Endometrial microvascular endothelial cells (primary cell): ENCODE data around the gene THRSP. TPM values are rescaled to one million over a fixed set of nuclear protein-coding genes. Genes with fewer than 3 reads are reported as not detected.
"Not testable (repeated sequence)": the region's sequence is repeated elsewhere in the genome, so short reads cannot be mapped to it uniquely, and the experiment has no call there.

Experiments
- in situ Hi-C: cut with HindIII; loops from 2 replicates; pipeline ENCODE4 v1.10.0; 2017; ENCODE audit warnings: low sequenced_read_pairs, low pct_unique_long_range_greater_than_20kb; ENCODE audit errors: inconsistent ontology term
- total RNA-seq: library from RNA; depleted of rRNA; stranded (reverse); fragments of >200 nt; gene quantifications from one replicate; pipeline ENCODE4 v1.2.3, GENCODE V29; 2015; ENCODE audit errors: inconsistent ontology term

Gene THRSP
- total RNA-seq, 1 donor from 2014 or later: not detected

DNA sequence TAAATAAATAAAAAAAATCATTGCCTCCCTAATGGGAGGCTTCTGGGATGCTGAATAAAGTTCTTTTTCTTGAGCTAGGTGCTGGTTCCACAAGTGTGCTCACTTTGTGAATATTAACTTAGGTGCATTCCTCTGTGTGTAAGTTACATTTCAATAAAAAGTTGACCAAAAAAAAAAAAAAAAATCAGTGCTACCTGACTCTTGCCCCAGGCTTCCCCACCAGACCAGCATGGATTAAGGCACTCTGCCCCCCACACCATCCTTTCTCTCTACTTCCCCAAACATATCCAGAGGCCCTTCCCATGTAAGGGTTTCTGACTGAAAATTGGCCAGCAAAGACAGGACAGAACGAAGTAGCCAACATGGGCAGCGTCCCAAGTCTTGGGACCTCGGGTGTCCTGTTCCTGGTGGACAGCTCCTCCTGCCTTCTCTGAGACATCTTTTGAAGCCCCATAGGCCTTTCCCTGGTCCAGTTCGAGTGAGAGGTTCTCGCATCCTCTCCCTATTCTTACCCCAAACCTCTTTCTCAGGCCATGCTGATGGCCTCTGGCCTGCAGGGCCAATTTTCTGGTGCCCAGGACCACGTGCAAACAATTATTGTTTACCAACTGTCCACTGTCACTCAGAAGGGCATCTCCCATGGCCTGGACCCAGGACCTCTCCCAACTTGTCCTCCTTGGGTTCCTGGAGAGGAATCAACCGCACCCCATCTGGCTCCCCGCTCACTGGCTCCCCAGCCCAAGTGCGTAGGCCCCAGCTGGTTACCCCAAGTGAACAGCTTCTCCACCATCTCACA, 25.6 kb upstream of the THRSP start:
- in situ Hi-C loops: no loop called here

DNA sequence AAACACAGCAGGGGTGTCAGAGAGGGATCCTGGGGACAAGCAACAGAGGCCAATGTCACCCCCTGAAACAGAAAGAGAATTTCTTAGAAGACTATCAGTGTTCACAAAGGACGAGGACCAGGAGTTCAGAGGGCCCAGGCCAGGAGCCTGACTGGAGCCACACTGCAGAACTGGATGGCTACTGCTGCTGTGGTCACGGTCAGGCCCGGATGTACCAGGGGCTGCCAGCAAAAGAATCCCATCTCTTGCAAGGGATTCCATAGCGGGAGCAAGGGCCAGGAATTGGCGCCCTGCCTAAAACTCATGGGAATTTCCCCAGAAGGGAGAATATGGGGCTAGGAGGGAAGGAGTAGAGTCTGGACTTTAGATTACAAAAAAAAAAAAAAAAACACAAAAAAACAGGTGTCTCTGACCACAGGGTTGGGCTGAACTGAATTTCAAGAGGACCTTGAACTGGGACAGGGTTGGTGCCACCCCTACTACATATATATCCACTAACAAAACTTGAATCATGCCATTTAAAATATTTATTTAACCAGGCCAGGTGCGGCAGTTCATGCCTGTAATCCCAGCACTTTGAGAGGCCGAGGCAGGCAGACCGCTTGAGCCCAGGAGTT, 24.9 kb upstream of the THRSP start:
- in situ Hi-C loops: no loop called here

DNA sequence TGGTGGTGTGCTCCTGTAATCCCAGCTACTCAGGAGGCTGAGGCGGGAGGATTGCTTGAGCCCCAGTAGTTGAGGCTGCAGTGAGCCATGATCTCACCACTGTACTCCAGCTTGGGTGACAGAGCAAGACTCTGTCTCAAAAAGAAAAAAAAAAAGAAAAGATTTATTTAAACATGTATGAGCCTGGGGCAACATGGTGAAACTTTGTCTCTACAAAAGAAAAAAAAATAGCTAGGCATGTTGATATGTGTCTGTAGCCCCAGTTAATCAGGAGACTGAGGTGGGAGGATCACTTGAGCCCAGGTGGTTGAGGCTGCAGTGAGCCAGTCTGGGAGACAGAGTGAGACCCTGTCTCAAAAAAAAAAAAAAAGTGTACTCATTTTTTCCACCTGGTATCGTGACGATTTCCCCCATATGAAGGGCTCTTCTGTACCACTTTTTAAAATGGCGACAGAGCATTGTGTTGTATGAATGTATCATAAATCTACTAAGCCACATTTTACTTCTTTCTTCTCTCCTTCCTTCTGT, 24.2 kb upstream of the THRSP start:
- in situ Hi-C loops: no loop called here

DNA sequence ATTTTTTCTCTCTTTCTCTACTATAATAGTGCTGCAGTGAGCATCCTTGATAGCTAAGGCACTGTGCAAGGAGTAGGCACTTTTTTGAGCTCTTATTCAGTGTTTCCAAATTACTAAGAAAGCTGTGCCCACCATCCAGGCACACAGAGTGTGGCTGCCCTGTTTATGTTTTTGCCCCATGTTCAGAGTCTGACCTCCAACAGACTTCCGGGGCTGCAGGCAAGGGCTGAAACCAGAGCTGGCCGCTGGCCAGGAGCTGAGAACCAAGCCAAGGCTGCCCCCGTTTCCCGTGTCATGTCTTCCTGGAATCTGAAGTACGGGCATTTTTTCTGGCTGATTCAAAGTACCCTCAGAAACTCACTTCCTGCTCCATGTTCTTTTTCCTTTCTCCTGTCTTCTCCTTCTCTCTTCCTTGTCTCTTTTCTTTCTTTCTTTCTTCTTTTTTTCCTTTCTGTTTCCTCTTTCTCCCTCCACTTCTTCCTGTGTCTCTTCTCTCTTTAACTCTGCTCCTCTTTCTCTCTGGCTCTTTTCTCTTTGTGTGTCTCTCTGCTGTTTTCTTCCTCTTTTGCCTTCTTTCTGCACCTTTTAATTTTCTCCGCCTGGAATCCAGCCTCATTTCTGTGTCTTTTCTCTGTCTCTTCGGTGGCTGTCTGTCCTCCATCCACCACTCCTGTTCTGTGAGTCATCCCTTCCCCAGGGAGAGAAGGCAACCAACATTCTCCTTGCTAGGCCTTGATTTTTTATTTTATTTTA, 23.6 kb upstream of the THRSP start:
- in situ Hi-C loops: no loop called here

DNA sequence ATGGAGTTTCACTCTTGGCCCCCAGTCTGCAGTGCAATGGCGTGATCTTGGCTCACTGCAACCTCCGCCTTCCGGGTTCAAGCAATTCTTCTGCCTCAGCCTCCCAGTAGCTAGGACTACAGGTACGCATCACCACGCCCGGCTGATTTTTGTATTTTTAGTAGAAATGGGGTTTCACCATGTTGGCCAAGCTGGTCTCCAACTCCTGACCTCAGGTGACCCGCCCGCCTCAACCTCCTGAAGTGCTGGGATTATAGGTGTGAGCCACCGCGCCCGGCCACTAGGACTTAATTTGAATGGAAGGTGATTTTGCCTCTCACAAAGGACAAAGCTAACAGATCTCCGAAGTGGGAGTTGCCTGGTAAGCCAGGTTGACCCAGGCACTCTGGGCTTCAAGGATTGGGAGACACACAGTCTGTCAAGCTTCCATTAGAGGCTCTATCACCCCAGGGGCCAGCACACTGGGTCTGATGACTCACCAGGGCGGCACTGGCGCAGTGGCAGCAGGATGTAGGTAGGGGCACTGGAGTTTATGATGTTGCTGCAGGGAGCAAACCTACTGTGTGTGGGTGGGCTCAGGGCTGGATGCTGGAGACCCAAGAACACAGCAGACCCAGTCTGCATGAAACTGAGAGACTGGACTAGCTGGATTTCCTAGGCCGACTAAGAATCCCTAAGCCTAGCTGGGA, 22.8 kb upstream of the THRSP start:
- in situ Hi-C loops: no loop called here

DNA sequence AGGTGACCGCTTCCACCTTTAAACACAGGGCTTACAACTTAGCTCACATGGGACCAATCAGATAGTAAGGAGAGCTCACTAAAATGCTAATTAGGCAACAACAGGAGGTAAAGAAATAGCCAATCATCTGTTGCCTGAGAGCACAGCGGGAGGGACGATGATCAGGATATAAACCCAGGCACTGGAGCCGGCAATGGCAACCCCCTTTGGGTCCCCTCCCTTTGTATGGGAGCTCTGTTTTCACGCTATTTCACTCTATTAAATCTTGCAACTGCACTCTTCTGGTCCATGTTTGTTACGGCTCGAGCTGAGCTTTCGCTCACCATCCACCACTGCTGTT, 22.3 kb upstream of the THRSP start:
- in situ Hi-C loops: not testable (repeated sequence)

DNA sequence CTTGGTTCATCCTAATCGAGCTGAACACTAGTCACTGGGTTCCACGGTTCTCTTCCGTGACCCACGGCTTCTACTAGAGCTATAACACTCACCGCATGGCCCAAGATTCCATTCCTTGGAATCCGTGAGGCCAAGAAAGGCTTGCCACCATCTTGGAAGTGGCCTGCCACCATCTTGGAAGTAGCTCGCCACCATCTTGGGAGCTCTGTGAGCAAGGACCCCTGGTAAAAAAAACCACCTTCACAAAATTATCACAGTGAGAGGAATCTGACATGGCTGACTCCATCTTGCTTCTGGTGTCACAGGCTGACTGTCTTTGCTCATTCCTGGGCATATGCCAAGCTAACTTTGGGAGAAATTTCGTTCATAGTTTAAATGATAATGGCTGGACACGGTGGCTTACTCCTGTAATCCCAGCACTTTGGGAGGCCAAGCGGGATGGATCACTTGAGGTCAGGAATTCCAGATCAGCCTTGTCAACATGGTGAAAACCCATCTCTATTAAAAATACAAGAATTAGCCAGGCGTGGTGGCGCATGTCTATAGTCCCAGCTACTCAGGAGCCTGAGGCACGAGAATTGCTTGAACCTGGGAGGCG, 21.7 kb upstream of the THRSP start:
- in situ Hi-C loops: no loop called here

DNA sequence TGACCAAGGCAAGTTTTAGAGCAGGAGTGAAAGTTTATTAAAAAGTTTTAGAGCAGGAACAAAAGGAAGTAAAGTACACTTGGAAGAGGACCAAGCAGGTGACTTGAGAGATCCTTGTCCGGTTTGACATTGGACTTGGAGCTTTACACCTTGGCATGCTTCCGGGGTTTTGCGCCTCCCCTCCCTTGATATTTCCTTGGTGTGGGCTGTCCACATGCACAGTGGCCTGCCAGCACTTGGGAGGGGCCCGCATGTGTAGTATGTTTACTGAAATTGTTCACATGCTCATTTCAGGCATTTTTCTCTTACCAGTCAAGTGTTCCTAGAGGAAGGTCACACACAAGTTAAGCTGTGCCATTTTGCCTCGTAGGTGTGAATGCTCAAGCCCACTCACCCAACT, 19.0 kb upstream of the THRSP start:
- in situ Hi-C loops: no loop called here

DNA sequence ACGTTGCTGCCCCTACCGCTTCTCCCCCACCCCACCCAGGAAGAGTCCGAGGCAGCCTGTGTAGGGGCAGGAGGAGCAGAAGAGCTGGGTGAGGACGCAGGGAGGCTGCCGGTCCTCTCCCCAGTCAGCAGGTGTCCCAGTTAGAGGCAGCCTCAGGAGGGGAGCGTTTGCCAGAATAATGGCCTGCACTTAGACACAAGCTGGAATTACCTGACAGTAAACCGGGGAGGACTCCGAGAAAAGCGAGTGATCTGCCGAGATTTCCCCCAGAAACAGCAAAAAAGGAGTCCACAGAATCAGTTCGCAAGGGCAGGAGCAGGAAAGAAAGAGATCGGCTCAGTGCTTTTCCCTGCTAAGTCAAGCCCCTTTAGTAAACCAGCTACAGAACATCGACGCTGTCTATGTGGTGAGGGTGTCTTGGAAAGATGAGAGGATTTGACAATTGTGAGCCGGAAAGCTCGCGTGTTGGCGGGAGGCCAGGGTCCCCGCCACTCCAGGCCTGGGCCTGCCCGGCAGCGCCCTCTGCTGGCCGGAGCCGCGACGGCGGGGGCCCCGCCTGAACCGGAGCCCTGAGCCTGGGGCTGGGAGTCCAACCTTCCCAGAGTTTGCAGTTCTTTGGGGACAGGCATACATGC, 17.7 kb upstream of the THRSP start:
- in situ Hi-C loops: no loop called here

DNA sequence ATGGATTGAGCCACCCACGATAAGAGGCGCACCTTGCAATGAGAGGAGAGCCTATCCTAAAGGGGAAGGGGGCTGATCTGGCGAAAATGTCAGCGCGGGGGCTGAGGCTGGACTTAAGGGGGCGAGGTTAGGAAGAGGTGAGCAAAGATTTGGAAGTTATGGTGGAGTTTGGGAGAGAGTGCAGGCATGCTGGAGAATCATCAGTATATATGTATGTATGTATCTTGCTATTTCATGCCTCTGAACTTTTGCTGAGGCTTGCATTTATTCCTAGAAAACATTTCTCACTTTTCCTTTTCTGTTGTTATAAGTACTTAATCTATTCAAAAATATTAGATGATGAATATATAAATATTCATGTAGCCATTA, 17.2 kb upstream of the THRSP start:
- in situ Hi-C loops: no loop called here

DNA sequence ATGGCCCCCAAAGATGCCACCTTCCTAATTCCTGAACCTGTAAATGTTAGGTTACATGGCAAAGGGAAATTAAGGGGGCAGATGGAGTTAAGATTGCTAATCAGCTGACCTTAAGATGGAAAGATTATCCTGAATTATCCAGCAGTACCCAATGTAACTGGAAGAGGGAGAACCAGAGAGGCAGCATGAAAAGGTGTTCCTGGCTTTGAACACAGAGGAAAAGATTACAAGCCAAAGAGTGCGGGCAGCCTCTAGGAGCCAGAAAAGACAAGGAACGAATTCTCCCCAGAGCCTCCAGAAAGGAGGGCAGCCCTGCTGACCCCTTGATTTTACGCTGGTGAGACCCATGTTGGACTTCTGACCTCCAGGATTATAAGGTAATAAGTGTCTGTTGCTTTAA, 15.1 kb upstream of the THRSP start:
- in situ Hi-C loops: no loop called here

DNA sequence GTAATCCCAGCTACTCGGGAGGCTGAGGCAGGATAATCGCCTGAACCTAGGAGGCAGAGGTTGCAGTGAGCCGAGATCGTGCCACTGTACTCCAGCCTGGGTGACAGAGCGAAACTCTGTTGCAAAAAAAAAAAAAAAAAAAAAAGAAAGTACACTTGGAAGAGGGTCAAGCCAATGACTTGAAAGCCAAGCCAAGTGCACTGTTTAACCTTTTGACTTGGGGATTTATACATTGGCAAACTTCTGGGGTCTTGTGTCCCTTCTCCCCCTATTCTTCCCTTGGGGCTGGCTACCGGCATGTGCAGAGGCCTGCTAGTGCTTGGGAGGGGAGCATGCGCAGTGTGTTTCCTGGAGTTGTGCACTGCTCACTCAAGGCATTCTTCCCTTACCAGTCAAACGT, 14.3 kb upstream of the THRSP start:
- in situ Hi-C loops: no loop called here

DNA sequence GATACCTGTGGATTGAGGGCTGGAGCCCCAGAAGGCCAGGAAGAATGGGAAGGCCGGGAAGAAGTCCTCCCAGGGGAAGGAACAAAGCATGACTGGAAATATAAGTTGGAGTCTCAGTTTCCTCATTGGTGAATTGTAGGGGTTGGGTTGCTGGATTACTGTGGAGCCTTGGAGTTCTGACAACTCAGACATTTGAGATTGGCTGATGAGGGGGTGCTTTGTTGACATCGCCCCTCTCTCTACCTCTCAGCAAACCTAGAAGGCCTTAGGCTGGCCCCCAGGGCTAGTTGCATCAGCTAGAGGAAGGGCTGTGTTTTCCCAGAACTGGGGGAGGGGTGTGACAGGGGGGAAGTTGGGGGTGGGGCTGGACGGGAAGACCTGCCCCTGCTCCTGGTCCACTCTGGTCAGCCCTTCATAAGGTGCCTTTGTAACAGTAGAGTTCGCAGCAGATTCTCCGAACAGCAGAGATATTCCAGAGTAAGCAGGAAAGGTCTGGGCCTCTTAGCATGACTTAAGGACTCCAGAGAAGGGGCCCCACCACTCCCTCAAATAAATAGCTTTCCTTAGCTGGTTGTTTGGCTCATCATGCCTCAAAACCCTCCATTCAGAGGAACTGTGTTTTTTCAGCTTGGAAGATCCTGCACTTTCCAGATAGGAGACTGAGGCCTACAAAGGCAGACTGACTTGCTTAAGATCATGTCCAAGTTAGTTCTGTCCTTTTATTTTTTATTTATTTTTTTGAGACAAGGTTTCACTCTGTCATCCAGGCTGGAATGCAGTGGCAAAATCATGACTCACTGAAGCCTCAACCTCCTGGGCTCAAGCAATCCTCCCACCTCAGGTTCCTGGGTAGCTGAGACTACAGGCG, 12.5 kb upstream of the THRSP start:
- in situ Hi-C loops: no loop called here

DNA sequence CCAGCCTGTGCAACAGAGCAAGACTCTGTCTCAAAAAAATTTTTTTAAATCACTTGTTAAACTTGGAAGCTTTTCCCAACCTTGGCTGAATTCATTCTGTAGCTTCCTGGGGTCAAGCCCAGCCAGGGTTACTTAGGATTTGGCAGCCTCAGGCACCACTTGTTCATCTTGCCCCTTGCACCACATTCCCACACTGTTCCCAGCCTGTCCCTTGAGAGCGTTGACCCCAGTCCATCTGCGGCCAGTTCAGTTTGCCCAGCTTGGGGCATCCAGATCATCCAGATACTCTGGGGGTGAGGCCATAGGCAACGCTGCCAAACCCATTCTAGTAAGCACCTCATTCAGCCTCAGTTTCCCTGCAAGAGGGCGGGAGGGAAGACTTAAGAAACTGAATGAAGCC, 8.7 kb upstream of the THRSP start:
- in situ Hi-C loops: no loop called here

DNA sequence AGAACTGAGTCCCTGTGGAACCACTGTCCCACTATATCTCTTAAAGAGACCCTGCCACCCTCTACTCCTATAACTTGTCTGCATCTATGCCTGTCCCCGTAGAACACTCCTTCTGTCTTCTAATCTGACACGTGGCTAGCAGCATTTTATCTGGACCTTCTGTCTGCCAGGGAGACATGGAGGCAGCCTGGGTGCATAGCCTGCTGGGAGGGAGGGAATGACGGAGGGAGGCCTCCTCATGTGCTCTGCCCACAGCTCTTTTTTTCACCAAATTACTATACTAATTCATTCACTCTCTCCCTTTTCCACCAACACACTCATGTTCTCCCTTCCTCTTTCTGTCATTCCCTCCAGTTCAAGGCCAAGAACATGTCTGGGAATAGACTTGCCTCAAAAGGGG, 7.6 kb upstream of the THRSP start:
- in situ Hi-C loops: no loop called here

DNA sequence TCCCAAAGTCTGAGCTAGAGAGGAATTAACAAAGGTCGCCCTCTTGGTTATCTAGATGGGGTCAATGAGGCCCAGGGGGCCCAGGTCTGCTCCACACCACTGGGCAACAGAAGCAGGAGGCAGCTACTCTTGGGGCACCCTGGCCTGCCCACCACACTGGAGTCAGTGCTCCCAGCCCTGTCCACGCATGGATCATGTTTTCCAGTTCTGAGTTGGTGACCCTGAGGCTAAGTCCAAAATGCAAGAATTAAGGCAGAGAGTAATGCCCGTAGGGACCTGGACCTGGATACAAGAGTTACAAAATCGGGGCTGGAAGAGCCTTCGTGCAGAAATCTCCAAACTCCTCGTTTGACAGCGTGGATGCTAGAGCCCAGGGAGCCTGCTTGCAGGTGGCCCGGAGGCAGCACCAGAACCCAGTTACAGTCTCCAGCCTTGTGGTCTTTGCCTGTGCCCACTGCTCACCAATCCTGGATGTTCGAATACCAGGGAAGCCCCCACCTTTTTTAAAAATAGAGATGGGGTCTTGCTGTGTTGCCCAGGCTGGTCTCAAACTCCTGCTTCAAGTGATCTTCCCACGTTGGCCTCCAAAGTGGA, 6.1 kb upstream of the THRSP start:
- in situ Hi-C loops: no loop called here

DNA sequence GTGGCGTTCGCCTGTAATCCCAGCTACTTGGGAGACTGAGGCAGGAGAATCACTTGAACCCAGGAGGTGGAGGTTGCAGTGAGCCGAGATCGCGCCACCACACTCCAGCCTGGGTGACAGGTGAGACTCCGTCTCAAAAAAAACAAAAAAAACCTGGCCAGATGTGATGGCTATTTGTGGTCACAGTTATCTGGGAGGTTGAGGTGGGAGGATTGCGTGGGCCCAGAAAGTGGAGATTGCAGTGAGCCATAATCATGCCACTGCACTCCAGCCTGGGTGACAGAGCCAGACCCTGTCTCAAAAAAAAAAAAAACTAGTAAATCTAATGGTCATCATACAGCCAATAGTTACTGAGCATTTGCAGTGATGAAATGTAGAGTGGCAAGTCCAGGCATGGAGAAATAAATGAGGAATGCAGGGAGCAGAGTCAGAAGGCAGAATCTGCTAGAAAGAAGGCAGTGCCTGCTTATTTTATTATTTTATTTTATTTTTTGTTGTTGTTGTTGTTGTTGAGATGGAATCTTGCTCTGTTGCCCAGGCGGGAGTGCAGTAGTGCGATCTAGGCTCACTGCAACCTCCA, 3.8 kb upstream of the THRSP start:
- in situ Hi-C loops: not testable (repeated sequence)
